Large intestine (tissue), 3 donors: Measurements from ENCODE around the gene RHOU. TPM values are rescaled to one million over a fixed set of nuclear protein-coding genes. Genes with fewer than 3 reads are reported as not detected.

Experiments used
- DNase-seq, 2 donors: peaks; one replicate each; pipeline versions ENCODE4 v3.0.0 to v3.0.0-alpha.2; 2013
- H3K27ac ChIP-seq: one replicate; pipeline ENCODE4 v1.5.1; 2013; ENCODE audit warnings: low read length
- H3K27me3 ChIP-seq: 2 replicates; pipeline ENCODE4 v1.6.1; 2013; ENCODE audit warnings: low read length; ENCODE audit not compliant: control insufficient read depth, insufficient read depth
- H3K36me3 ChIP-seq: 2 replicates; pipeline ENCODE4 v1.6.1; 2013; ENCODE audit warnings: low read length; ENCODE audit not compliant: control insufficient read depth, insufficient read depth
- H3K4me1 ChIP-seq: one replicate; pipeline ENCODE4 v1.6.1; 2013; ENCODE audit warnings: low read length; ENCODE audit not compliant: control insufficient read depth, insufficient read depth
- H3K4me3 ChIP-seq: one replicate; pipeline ENCODE4 v1.5.1; 2013; ENCODE audit warnings: low read length
- H3K9me3 ChIP-seq: one replicate; pipeline ENCODE4 v1.6.1; 2013; ENCODE audit warnings: mild to moderate bottlenecking, low read depth, low read length, moderate library complexity; ENCODE audit not compliant: control insufficient read depth
- WGBS: methylation state at CpG from one replicate; pipeline ENCODE4 v1.1.5; 2013; ENCODE audit warnings: low lambda C conversion rate; ENCODE audit not compliant: insufficient coverage; 5-methylcytosine and 5-hydroxymethylcytosine counted together
- polyA plus RNA-seq: library from polyadenylated mRNA; unstranded; fragments of 120-200 nt; gene quantifications from one replicate; pipeline ENCODE4 v1.2.1, GENCODE V29; 2013

RHOU gene
- polyA plus RNA-seq, 1 donor, result 44.2 TPM

DNA sequence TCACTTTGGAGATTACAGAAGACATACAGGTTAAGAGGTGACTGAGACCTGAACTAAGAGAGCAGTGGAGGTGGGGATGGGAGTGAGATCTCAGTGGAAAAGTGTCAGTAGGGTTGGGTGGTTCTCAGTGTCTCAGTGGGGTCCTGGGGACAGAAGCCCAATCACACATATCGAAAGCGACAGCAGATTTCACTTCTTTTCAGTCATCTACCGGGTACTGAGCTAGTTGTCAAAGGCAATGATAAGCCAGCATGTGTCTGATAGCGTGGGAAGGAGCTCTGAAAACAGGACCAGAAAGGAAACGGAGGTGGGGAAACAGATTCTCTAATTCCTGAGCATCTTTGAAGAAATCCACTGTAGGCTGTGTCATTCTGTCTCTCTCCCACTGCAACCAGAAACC, 59.5 kb downstream of the RHOU start:
- DNase-seq, result no peak
- Histone ChIP-seq H3K36me3 (no peaks in the 10 kb centered on the region), H3K9me3 (no peaks in the 10 kb centered on the region), H3K4me3 (no peak overlapping the region), H3K4me1 (peaks cover 9% of the 10 kb centered on the region), H3K27me3 (no peaks in the 10 kb centered on the region), H3K27ac (no peak overlapping the region)
- 100% methylated on average over 1 of the region's 5 CpGs for WGBS

GRCh38 chr1:228795596-228795995, 60.3 kb downstream of the RHOU start:
- Histone ChIP-seq H3K4me1 (peaks cover 9% of the 10 kb centered on the region), H3K27ac (no peak overlapping the region), H3K4me3 (no peak overlapping the region), H3K36me3 (no peaks in the 10 kb centered on the region), H3K27me3 (no peaks in the 10 kb centered on the region), H3K9me3 (no peaks in the 10 kb centered on the region)
- DNase-seq, result no peak
- WGBS, result no CpG with 5 or more reads among the region's 4 CpGs

Other genes starting within 250 kb of the RHOU start
- gene RNF187, start 248.1 kb upstream of the RHOU start, polyA plus RNA-seq, result 45.9 TPM